ENCODE results near the gene PRSS36.

PRSS36 gene

DNA sequence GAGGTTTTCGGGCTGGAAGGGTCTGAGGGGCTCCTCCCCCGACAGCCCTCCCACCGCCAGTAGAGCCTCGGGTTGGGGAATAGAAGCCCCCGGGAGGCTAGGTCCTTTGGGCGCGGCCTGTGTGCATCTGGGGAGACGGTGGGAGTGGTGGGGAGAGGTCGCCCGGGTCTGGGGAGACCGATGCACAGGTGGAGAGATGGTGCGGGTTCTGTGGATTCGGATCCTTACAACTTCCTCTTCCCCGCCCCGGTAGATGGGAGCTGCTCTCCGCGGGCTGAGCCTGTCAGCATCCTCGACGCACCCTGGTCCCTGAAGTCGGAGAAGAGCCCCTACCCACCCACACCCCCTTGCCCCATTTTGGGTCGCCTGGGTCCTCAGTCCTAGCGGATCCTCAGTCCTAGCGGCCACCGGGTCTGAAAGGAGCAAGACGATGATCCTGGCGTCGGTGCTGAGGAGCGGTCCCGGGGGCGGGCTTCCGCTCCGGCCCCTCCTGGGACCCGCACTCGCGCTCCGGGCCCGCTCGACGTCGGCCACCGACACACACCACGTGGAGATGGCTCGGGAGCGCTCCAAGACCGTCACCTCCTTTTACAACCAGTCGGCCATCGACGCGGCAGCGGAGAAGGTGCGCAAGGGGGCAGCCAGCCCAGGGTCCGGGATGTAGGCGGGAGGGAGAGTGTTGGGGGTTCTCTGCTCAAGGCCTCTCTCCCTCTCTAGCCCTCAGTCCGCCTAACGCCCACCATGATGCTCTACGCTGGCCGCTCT, 40.9 kb downstream of the PRSS36 start:
- no peak for DNase-seq
- peak overlapping the region; percentile 74 to 83 for H3K4me3 ChIP-seq (ENCODE audit: low read depth in 1 of 2, low read length in 2 of 2)
- H3K27me3 ChIP-seq (ENCODE audit: insufficient read depth, low read length, poor library complexity): no peaks in the 10 kb centered on the region
- H3K4me1 ChIP-seq (ENCODE audit: insufficient read depth, low read length): peaks cover 25% of the 10 kb centered on the region
- H2AFZ ChIP-seq (ENCODE audit: low read depth, low read length): peak overlapping the region; percentile 92; the same call in 1 of the 2 replicates
- no peaks in the 10 kb centered on the region for H4K20me1 ChIP-seq (ENCODE audit: insufficient read depth, low read length)
- no peak for ATAC-seq (ENCODE audit: insufficient read depth, low read depth)
- peak overlapping the region; percentile 87 for H3K4me2 ChIP-seq (ENCODE audit: insufficient read depth, low read length)
- H3K9ac ChIP-seq (ENCODE audit: low read depth, low read length): peak overlapping the region; percentile 85
- no peaks in the 10 kb centered on the region for H3K9me3 ChIP-seq (ENCODE audit: insufficient read depth, low read length, severe bottlenecking)
- TF ChIP-seq, protein P1, sequence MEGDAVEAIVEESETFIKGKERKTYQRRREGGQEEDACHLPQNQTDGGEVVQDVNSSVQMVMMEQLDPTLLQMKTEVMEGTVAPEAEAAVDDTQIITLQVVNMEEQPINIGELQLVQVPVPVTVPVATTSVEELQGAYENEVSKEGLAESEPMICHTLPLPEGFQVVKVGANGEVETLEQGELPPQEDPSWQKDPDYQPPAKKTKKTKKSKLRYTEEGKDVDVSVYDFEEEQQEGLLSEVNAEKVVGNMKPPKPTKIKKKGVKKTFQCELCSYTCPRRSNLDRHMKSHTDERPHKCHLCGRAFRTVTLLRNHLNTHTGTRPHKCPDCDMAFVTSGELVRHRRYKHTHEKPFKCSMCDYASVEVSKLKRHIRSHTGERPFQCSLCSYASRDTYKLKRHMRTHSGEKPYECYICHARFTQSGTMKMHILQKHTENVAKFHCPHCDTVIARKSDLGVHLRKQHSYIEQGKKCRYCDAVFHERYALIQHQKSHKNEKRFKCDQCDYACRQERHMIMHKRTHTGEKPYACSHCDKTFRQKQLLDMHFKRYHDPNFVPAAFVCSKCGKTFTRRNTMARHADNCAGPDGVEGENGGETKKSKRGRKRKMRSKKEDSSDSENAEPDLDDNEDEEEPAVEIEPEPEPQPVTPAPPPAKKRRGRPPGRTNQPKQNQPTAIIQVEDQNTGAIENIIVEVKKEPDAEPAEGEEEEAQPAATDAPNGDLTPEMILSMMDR (IDR thresholded peaks at IDR 0.05; ENCODE audit: borderline replicate concordance, extremely low read depth, low read length, poor library complexity, severe bottlenecking): no peak
- TF ChIP-seq EZH2 (IDR thresholded peaks at IDR 0.05; ENCODE audit: borderline replicate concordance, low read depth, low read length, severe bottlenecking): no peak
- peak overlapping the region; percentile 71 for H3K27ac ChIP-seq (ENCODE audit: low read length)
- peaks cover 19% of the 10 kb centered on the region for H3K79me2 ChIP-seq (ENCODE audit: insufficient read depth, low read length)
- peaks cover 42% of the 10 kb centered on the region for H3K36me3 ChIP-seq (ENCODE audit: insufficient read depth, low read length)

DNA sequence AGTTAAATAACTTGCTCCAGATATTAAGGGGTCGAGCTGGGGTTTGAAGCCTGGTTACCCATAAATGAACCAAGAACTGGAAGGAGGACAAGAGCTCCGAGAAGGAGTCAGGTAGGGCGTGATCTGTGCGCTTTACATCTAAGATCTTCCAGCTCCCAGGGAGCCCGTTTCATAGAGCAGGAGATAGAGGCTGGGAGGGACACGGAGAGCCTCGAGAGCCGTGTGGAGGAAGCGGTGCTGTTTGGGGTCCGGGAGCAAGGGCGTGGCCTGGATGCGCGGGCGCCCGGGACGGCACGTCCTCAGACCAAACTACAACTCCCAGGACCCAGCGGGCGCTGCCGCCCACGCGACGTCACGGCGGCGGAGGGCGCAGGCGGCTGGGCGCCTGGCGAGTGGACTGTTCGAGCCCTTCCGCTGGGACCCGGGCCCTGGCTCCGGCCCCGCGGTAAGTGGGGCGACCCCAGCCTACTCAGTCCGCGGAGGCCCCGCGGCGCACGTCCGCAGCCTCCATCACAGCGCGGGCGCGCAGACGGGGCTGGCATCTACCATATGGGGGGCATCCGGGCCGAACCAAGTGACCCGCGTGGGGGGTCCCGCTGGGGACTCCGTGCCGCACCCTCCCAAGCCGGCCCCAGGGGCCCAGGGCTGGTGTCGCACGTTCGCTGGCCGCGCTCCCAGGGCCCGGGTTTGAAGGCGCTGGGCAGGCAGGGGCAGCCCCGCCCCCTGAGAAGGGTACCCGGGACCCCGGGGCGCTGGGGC, 41.7 kb downstream of the PRSS36 start, which contains the start of gene BCKDK:
Gene BCKDK (plus strand): TSS at position 352 of the 759 bp plus-strand sequence. CDS start 838 bp downstream, outside the sequence.
- no peaks in the 10 kb centered on the region for H3K27me3 ChIP-seq (ENCODE audit: insufficient read depth, low read length, poor library complexity)
- H3K9ac ChIP-seq (ENCODE audit: low read depth, low read length): peak within 1 kb of the TSS; percentile 85
- no peaks in the 10 kb centered on the region for H3K9me3 ChIP-seq (ENCODE audit: insufficient read depth, low read length, severe bottlenecking)
- peak within 1 kb of the TSS; percentile 87 for H3K4me2 ChIP-seq (ENCODE audit: insufficient read depth, low read length)
- H3K4me1 ChIP-seq (ENCODE audit: insufficient read depth, low read length): peaks cover 25% of the 10 kb centered on the region
- H2AFZ ChIP-seq (ENCODE audit: low read depth, low read length): peak within 1 kb of the TSS; percentile 92
- DNase-seq (peak; percentile 81), ATAC-seq (ENCODE audit: insufficient read depth, low read depth) (peak; percentile 95)
- H3K79me2 ChIP-seq (ENCODE audit: insufficient read depth, low read length): peaks cover 19% of the 10 kb centered on the region
- H3K36me3 ChIP-seq (ENCODE audit: insufficient read depth, low read length): peaks cover 40% of the 10 kb centered on the region
- peak within 1 kb of the TSS; percentile 71 for H3K27ac ChIP-seq (ENCODE audit: low read length)
- TF ChIP-seq, protein P1 (IDR thresholded peaks at IDR 0.05; ENCODE audit: borderline replicate concordance, extremely low read depth, low read length, poor library complexity, severe bottlenecking): no peak
- TF ChIP-seq EZH2 (IDR thresholded peaks at IDR 0.05; ENCODE audit: borderline replicate concordance, low read depth, low read length, severe bottlenecking): no peak
- no peaks in the 10 kb centered on the region for H4K20me1 ChIP-seq (ENCODE audit: insufficient read depth, low read length)
- peak within 1 kb of the TSS; percentile 74 to 83 for H3K4me3 ChIP-seq (ENCODE audit: low read depth in 1 of 2, low read length in 2 of 2)

- Histone ChIP-seq H3K4me3 (ENCODE audit: low read depth in 1 of 2, low read length in 2 of 2) (peak overlapping the region; percentile 74 to 83; a peak in 3 of 4 replicates), H3K36me3 (ENCODE audit: insufficient read depth, low read length) (peaks cover 33% of the 10 kb centered on the region), H3K79me2 (ENCODE audit: insufficient read depth, low read length) (peaks cover 19% of the 10 kb centered on the region), H3K9me3 (ENCODE audit: insufficient read depth, low read length, severe bottlenecking) (no peaks in the 10 kb centered on the region), H3K9ac (ENCODE audit: low read depth, low read length) (peak overlapping the region; percentile 85), H2AFZ (ENCODE audit: low read depth, low read length) (peak overlapping the region; percentile 92), H3K4me1 (ENCODE audit: insufficient read depth, low read length) (peaks cover 25% of the 10 kb centered on the region), H3K4me2 (ENCODE audit: insufficient read depth, low read length) (peak overlapping the region; percentile 87), H3K27me3 (ENCODE audit: insufficient read depth, low read length, poor library complexity) (no peaks in the 10 kb centered on the region), H3K27ac (ENCODE audit: low read length) (peak overlapping the region; percentile 71; the same call in 1 of the 2 replicates), H4K20me1 (ENCODE audit: insufficient read depth, low read length) (no peaks in the 10 kb centered on the region)
- DNase-seq (no peak), ATAC-seq (ENCODE audit: insufficient read depth, low read depth) (no peak)
- TF ChIP-seq, protein P1 (IDR thresholded peaks at IDR 0.05; ENCODE audit: borderline replicate concordance, extremely low read depth, low read length, poor library complexity, severe bottlenecking): no peak
- TF ChIP-seq EZH2 (IDR thresholded peaks at IDR 0.05; ENCODE audit: borderline replicate concordance, low read depth, low read length, severe bottlenecking): no peak
Observed at GRCh38 chr16:31107465-31107867, 42.4 kb downstream of the PRSS36 start.

Measured in DND-41 (cell line).